Hepatic stellate cell (primary cell): ENCODE results near the gene ZNF442.
A peak's percentile ranks its signal among the peaks of the same experiment; 100 is the strongest.
"Not testable (repeated sequence)": the region's sequence is repeated elsewhere in the genome, so short reads cannot be mapped to it uniquely, and the experiment has no call there.

ENCODE experiments used
- DNase-seq: peaks from one replicate; pipeline ENCODE4 v3.0.0; 2011; ENCODE audit warnings: low spot score

Gene ZNF442

DNA sequence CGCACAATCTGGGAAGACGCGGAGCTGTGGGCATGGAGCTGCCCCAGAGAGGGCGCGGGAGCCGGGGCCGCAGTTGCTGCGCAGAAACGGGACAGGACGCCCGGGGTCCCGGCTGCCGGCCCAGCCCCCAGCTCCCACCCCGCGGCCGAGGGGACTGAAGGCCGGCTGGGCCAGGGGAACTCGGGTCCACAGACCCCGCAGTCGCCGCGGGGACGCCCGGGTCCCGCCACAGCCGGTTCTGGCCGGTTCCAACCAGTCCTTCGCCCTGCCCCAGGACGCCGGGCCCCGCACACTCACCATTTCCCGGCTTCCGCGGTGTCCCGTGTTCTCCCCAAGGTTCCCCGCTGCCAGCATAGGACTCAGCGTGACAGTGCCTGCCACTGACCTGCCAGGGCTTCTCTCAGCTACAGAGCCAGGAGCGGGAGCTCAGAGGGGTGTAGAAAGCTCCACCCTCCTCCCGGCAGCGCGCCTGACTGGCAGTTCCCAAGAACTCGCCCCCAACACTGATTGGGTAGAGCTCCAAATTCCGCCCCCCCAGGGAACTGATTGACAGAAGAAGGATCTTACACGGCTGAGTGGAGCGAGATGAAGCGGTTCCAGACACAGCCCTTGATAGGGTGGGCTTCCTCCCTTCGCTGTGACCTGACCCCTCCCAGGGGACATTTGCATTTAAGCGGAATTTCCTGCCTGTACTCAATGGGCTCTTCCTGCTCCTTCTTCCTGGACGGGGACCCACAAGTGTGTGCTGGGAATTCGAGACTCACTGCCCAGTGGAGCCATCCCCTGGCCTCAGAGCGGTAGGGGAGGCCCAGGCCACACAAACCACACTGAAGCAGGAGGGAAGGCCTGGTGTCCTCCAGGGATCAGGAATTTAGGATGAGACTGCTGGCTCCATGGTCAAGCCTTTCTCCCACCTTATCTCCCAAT lies at the start of gene ZNF442:
TSS of gene ZNF442 (minus strand) at position 448 of the 927 bp plus-strand sequence. CDS start 2,052 bp downstream, outside the sequence.
- DNase-seq = peak; percentile 99

DNA sequence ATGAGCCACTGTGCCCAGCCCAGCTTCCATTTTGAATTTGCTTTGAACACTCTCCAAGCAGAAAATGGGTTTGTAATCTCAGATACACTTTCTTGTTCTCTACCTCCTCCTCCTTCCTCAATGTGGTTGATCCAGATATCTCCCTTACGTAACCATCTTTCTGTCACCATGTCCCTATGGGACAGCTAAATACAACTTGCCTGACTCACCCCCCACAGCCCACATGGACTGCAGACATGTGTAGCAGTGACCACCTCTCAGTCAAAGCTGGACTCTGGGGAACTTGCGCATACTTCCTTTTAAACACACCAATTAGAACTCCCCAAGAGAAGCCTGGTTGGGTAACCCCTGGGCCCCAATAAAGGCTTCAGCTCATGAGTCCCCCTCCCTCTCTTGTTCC lies 46.4 kb upstream of the ZNF442 start:
- no peak for DNase-seq

DNA sequence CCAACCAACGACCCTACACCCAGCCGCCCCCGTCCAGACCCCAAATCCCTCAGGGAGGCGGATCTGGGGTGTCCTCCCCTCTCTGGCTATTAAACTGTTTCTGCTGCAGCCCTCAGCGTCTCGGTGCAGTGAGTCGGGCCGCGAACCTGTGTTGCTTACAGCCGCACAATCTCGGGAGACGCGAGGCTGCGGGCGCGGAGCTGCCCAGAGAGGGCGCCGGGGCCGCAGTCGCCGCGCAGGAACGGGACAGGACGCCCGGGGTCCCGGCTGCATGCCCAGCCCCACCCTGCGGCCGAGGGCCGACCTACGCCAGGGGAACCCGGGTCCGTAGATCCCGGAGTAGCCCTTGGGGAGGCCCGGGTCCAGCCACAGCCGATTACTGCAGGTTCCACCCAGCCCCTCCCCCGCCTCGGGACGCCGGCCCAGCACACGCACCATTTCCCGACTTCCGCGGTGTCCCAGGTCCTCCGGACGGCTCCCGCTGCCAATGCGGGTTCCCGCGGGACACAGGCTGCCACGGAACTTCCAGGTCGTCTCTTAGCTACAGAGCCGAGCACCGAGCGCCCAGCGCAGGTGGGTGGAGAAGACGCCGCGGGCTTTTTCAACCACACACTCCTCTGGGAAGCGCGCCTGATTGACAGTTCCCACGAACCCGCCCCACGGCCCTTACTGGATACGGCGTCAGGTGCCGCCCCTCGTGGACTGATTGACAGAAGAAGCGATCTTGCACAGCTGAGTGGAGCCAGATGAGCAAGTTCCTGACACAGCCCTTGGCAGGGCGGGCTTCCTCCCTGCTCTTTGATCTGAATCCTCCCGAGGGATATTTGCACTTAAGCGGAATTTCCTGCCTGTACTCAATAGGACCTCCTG lies 35.4 kb upstream of the ZNF442 start, which contains the start of gene ZNF799:
TSS of gene ZNF799 (minus strand) at position 639 of the 870 bp plus-strand sequence. CDS start at position 438, 201 bp downstream.
- peak; percentile 85 for DNase-seq

DNA sequence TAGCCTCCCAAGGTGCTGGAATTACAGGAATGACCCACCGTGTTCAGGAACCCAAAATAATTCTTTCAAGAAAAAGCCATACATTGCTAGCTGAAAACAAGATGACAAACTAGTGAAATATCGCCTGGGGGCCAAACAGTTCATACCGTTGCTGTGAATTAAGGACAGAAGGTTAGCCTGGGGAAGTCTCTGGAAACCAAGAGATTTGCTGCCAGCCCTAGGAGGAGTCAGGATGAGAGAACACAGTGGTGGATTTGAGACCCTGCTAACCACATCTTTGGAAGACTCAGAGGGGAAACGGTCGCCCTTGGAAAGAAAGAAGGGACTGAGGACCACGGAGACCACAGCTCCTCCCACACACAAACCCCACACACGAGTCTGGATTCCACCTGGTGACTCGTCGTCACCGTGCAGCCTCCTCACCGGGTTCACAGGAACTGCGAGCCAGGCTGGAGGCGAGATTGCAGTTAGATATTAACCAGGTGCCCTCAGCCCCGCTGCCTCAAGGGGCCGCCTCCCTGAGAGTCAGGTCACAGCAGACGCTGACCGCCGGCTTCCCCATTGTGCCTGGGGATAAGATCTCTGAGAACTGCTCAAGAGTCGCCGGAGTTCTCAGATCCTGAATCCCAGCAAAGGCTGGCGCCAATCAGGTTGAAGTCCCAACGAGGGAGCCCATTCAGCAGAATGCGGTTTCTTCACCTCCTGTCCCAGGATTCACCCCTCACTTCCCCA lies 34.6 kb upstream of the ZNF442 start:
- peak; percentile 11 for DNase-seq

DNA sequence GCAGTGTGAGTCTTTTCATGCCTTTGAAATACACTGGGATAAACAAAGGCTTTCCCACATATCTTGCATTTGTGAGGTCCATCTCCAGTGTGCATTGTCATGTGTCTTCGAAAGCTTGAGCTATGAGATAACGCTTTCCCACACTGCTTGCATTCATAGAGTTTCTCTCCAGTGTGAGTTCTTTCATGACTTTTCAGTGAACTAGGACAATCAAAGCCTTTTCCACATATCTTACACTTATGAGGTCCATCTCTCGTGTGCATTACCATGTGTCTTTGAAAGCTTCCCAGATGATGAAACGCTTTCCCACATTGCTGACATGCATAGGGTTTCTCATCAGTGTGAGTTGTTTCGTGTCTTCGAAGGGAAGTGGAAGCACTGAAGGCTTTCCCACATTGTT lies 25.7 kb upstream of the ZNF442 start:
- DNase-seq = not testable (repeated sequence)

DNA sequence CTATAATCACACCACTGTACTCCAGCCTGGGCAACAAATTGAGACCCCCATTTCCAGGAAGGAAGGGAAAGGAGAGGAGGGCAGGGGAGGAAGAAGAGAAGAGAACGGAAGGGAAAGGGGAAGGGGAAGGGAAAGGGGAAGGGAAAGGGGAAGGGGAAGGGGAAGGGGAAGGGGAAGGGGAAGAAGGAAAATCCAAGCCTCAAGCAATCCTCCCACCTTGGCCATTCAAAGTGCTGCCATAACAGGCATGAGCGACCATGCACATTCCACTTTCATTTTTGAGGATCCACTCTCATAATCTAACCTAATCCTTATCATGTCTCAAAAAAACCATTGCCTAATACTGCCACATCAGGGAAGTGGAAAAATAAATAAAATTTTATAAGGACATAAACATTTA lies 20.9 kb upstream of the ZNF442 start:
- not testable (repeated sequence) for DNase-seq

DNA sequence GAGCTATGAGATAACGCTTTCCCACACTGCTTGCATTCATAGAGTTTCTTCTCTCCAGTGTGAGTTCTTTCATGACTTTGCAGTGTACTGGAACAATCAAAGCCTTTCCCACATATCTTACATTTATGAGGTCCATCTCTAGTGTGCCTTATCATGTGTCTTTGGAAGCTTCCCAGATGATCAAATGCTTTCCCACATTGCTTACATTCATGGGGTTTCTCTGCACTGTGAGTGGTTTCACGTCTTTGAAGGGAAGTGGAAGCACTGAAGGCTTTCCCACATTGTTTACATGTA lies 14.9 kb upstream of the ZNF442 start:
- no peak for DNase-seq

DNA sequence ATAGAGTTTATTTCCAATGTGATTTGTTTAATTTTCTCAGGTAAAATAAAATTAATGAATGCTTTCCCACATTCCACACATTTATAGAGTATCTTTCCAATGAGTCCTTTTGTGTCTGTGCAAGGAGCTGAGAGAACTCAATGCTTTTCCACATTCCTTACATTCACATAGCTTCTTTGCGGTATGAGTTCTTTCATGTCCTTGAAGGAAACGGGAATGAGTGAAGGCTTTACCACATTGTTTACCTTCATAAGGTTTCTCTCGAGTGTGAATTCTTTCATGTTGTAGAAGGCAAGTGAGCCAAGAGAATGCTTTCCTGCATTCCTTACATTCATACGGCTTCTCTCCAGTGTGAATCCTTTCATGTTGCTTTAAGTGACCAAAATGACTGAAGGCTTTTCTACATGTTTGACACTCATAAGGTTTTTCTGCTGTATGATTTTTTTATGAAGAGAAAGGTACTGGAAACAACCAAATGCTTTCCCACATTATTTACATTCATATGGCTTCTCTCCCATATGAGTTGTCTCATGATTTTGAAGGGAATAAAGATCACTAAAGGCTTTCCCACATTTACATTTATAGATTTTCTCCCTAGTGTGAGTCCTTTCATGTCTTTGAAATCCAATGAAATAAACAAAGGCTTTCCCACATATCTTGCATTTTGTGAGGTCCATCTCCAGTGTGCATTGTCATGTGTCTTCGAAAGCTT lies 14.4 kb upstream of the ZNF442 start:
- no peak for DNase-seq

DNA sequence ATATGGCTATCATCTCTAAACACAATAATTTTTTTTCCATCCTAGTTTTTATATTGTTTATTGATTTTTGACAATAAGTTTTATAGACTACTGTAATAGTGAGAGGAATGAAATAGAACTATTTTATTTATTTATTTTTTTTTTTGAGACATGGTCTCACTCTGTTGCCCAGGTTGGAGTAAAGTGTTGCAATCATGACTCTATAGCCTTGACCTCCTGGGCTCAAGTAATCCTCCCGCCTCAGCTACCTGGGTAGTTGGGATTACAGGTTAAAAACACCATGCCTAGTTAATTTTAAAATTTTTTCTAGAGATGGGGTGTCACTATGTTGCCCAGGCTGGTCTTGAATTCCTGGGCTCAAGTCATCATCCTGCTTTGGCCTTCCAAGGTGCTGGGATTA lies 8.5 kb upstream of the ZNF442 start:
- DNase-seq = no peak

DNA sequence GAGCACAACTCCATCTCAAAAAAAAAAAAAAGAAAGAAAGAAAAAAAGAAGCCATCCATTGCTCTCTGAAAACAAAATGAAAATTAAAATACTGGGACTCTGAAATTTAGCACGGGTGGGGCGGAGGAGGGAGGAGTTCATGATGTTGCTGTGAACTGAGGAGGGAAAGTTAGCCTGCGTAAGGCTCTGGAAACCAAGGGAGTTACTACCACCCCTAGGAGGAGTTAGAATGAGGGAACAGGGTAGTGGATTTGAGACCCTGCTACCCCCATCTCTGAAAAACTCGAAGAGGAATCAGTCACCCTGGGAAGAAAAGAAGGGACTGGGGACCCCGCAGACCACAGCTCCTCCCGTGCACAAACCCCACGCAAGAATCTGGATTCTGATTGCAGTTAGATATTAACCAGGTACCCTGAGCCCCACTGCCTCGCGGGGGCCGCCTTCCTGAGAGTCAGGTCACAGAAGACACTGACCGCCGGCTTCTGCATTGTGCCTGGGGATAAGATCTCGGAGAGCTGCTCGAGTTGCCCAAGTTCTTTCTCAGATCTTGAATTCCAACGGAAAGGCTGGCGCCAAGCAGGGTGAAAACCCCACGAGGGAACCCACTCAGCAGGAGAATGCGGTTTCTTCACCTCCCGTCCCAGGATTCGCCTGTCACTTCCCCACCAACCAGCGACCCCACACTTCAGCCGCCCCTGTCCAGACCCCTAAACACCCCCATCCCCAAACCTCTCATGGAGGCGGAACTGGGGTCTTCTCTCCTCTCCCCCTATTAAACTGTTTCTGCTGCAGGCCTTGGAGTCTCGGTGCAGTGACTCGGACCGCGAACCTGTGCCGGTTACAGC lies 870 bp downstream of the ZNF442 start:
- DNase-seq = peak; percentile 35

DNA sequence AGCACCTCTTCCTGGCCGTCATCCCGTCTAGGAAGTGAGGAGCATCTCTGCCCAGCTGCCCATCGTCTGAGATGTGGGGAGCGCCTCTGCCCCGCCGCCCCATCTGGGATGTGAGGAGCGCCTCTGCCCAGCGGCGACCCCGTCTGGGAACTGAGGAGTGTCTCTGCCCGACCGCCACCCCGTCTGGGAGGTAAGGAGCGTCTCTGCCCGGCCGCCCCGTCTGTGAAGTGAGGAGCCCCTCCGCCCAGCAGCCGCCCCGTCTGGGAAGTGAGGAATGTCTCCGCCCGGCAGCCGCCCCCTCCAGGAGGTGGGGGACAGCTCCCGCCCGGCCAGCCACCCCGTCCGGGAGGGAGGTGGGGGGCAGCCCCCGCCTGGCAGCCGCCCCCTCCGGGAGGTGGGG lies 3.2 kb downstream of the ZNF442 start:
- not testable (repeated sequence) for DNase-seq

DNA sequence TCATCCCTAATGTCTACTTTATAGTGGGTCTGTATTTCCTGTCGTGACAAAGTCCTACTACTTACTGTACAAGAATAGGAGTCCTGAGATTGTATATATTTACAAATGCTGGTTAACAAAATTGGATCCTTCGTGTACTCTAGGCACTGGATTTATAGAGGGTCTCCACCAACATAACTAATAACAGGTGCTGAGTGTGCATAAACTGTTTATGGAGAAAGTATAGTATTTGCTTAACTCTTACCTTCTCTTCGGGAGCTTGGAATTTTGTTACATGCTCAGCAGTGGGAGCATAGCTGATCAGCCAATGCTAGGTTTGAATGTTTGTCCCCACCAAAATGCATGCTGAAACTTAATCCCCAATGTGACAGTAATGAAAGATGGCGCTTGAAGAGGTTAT lies 12.1 kb downstream of the ZNF442 start:
- DNase-seq = no peak

DNA sequence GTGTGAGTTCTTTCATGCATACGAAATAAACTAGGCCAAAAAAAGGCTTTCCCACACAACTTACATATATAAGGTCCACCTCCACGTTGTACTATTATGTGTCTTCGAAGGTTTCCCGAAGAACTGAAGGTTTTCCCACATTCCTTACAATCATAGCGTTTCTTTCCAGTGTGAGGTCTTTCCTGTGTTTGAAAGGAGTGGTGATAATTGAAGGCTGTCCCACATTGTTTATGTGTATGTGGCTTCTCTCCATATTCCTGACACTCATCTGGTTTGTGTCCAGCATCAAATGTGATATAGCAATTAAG lies 14.6 kb downstream of the ZNF442 start:
- no peak for DNase-seq

DNA sequence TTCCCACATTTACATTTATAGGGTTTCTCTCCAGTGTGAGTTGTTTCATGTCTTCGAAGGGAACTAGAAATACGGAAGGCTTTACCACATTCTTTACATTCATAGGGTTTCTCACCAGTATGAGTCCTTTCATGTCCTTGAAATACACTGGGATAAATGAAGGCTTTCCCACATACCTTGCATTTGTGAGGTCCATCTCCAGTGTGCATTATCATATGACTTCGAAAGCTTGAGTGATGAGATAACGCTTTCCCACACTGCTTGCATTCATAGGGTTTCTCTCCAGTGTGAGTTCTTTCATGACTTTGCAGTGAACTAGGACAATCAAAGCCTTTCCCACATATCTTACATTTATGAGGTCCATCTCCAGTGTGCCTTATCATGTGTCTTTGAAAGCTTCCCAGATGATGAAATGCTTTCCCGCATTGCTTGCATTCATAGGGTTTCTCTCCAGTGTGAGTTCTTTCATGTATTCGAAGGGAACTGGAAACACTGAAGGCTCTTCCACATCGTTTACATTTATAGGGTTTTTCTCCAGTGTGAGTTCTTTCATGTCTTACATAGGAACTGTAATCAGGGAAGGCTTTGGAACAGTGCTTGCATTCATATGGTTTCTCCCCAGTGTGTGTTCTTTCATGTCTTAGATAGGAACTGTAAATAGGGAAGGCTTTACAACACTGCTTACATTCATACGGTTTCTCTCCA lies 15.1 kb downstream of the ZNF442 start:
- DNase-seq = no peak

DNA sequence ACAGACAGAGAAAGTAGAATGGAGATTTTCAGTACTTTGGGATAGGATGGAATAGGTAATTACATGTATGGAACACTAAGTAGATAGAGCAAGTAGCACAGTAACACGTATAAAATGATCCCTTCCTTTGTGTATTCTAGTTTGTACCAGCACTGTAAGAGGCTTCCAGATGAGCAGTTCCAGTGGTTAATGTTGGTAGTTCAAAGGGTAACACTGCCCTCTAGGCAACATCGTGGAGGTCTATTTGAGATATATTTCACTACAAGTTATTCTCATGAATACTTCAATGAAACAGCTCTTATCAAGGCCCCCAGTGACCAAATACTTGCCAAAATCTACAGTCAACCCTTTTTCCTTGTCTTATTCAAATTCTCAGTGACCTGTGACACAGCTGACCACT lies 18.6 kb downstream of the ZNF442 start:
- no peak for DNase-seq

DNA sequence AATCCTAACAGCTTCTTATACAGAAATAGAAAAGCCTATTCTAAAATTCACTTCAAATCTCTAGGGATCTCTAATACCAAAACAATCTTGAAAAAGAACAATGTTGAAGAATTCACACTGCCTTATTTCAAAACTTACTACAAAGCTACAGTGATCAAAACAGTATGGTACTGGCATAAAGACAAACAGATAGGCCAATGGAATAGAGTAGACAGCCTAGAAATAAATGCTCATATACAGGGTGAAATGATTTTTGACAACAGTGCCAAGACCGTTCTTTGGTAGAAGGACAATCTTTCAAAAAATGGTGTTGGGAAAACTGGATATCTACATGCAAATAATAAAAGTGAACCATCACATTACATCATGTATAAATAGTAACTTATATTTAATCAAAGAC lies 20.3 kb downstream of the ZNF442 start:
- DNase-seq = no peak

DNA sequence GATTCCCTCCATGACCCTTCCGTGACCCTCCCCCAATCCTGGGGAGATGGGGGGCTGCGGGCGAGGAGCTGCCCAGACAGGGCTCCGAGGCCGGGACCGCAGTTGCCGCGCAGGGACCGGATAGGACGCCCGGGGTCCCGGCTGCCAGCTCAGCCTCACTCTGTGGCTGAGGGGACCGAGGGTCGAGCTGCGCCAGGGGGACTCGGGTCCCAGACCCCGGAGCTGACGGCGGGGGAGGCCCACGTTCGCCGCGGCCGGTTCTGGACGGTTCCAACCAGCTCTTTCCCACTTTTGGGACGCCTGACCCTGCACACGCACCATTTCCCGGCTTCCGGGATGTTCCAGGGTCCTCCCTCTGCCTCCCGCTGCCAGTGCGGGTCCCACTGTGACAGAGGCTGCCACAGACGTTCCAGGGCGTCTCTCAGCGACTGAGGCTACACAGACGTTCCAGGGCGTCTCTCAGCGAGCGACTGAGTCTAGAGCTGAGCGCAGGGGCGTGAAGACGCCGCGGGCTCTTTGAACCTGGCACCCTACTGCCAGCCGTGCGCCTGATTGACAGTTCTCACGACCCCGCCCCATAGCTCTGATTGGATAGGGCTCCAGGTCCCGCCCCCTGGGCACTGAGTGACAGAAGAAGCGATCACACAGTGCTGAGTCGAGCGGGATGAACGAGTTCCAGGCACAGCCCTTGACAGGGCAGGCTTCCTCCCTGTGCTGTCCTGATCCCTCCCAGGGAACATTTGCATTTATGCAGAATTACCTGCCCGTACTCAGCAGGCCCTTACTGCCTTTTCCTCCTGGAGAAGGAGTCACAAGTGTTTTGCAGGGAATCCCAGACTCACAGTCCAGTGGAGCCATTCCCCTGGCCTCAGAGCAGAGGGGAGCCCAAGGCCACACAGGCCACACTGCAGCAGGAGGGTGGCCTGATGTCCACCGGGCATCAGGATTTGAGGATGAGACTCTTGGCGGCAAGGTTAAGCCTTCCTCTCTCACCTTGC lies 32.0 kb downstream of the ZNF442 start, which contains the start of gene ZNF563:
TSS of gene ZNF563 (minus strand) at position 472 of the 998 bp plus-strand sequence. CDS start at position 321, 151 bp downstream.
- DNase-seq = peak; percentile 94

DNA sequence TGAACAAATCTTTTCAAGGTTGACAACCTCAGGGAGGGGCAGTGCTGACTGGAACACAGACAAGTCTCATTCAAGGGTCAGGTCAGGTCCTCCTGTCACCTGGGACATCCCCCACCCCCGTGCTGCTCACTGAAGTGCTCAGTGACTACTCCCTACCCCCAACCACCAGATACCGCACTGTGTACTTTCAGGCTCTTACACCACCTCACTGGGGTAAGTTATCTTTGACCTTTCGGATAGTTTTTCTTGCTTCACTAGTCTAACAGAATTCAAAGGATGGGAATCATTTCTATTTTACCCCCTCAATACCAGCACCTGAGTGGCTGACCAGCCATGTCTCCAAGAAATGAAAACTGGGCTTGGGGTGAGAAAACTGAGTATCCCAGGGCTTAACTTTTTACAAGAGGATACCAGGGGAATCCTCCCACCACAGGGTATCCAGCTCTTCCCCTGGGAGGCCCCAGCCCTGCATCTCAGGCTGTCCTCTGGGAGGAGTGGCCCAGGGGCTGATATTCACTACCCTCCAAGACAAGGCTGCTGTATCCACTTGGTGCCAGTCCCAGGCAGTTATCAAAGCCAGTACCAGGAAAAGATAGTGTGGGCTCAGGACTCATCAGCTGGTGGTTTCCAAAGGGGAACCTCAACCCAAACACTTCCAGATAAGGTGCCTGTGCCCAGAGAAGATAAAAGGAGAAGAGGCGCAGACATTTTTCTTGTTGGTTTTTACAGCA lies 34.1 kb downstream of the ZNF442 start:
- DNase-seq = no peak
